ENCODE measurements around the gene DAB1. TPM values are rescaled to one million over a fixed set of nuclear protein-coding genes. Genes with fewer than 3 reads are reported as not detected.

DAB1 gene
- total RNA-seq, 1 donor from 2014 or later = 1.9 TPM

GRCh38 chr1:57363165-57363564 lies 60.7 kb downstream of the DAB1 start:
- Mint-ChIP-seq H3K27ac (no peak overlapping the region), H3K27me3 (ENCODE audit: low read depth) (peaks cover 2% of the 10 kb centered on the region), H3K36me3 (peaks cover 1% of the 10 kb centered on the region), H3K4me1 (peaks cover 6% of the 10 kb centered on the region), H3K4me3 (no peak overlapping the region), H3K9me3 (peaks cover 17% of the 10 kb centered on the region)
- no peak for TF ChIP-seq CTCF (IDR thresholded peaks at IDR 0.05; ENCODE audit: unreplicated experiment)
- DNase-seq (ENCODE audit: low spot score in 2 of 2, unreplicated experiment in 2 of 2) = no peak

- peaks cover 21% of the 10 kb centered on the region for H3K9me3 Mint-ChIP-seq
- H3K4me3 Mint-ChIP-seq = no peak overlapping the region
- peaks cover 6% of the 10 kb centered on the region for H3K4me1 Mint-ChIP-seq
- H3K27ac Mint-ChIP-seq = no peak overlapping the region
- no peak for DNase-seq (ENCODE audit: low spot score in 2 of 2, unreplicated experiment in 2 of 2)
- H3K36me3 Mint-ChIP-seq = peaks cover 1% of the 10 kb centered on the region
- TF ChIP-seq CTCF (IDR thresholded peaks at IDR 0.05; ENCODE audit: unreplicated experiment) = no peak
- peaks cover 3% of the 10 kb centered on the region for H3K27me3 Mint-ChIP-seq (ENCODE audit: low read depth)
Measured at GRCh38 chr1:57362480-57362879, 61.4 kb downstream of the DAB1 start.

GRCh38 chr1:57361516-57361915 lies 62.3 kb downstream of the DAB1 start:
- DNase-seq (ENCODE audit: low spot score in 2 of 2, unreplicated experiment in 2 of 2) = no peak
- Mint-ChIP-seq H3K4me1 (peaks cover 6% of the 10 kb centered on the region), H3K4me3 (no peak overlapping the region), H3K9me3 (peaks cover 23% of the 10 kb centered on the region), H3K27ac (no peak overlapping the region), H3K27me3 (ENCODE audit: low read depth) (peaks cover 8% of the 10 kb centered on the region), H3K36me3 (peaks cover 1% of the 10 kb centered on the region)
- no peak for TF ChIP-seq CTCF (IDR thresholded peaks at IDR 0.05; ENCODE audit: unreplicated experiment)

- peaks cover 6% of the 10 kb centered on the region for H3K4me1 Mint-ChIP-seq
- peaks cover 8% of the 10 kb centered on the region for H3K27me3 Mint-ChIP-seq (ENCODE audit: low read depth)
- H3K9me3 Mint-ChIP-seq = peaks cover 23% of the 10 kb centered on the region
- no peak for TF ChIP-seq CTCF (IDR thresholded peaks at IDR 0.05; ENCODE audit: unreplicated experiment)
- peaks cover 1% of the 10 kb centered on the region for H3K36me3 Mint-ChIP-seq
- H3K27ac Mint-ChIP-seq = no peak overlapping the region
- no peak for DNase-seq (ENCODE audit: low spot score in 2 of 2, unreplicated experiment in 2 of 2)
- no peak overlapping the region for H3K4me3 Mint-ChIP-seq
Measured at GRCh38 chr1:57360846-57361407, 62.9 kb downstream of the DAB1 start.

- peaks cover 15% of the 10 kb centered on the region for H3K4me1 Mint-ChIP-seq
- H3K9me3 Mint-ChIP-seq = peaks cover 27% of the 10 kb centered on the region
- peaks cover 12% of the 10 kb centered on the region for H3K27me3 Mint-ChIP-seq (ENCODE audit: low read depth)
- no peak overlapping the region for H3K4me3 Mint-ChIP-seq
- no peak for DNase-seq (ENCODE audit: low spot score in 2 of 2, unreplicated experiment in 2 of 2)
- no peak overlapping the region for H3K27ac Mint-ChIP-seq
- no peak for TF ChIP-seq CTCF (IDR thresholded peaks at IDR 0.05; ENCODE audit: unreplicated experiment)
- H3K36me3 Mint-ChIP-seq = peaks cover 4% of the 10 kb centered on the region
Measured at GRCh38 chr1:57357462-57357861, 66.4 kb downstream of the DAB1 start.

- Mint-ChIP-seq H3K4me3 (no peak overlapping the region), H3K27ac (no peak overlapping the region), H3K36me3 (peaks cover 4% of the 10 kb centered on the region), H3K27me3 (ENCODE audit: low read depth) (peaks cover 32% of the 10 kb centered on the region), H3K4me1 (peaks cover 13% of the 10 kb centered on the region), H3K9me3 (peaks cover 15% of the 10 kb centered on the region)
- DNase-seq (ENCODE audit: low spot score in 2 of 2, unreplicated experiment in 2 of 2) = no peak
- TF ChIP-seq CTCF (IDR thresholded peaks at IDR 0.05; ENCODE audit: unreplicated experiment) = no peak
Measured at GRCh38 chr1:57353654-57354053, 70.2 kb downstream of the DAB1 start.
